SU-DHL-6 (cell line): ENCODE data around the gene CMTM3.

Experiments used
- CTCF ChIP-seq: fragments of 200-600 bp; sonication (generic); IDR thresholded peaks from one replicate; pipeline ENCODE4 v1.5.1; 2017; ENCODE audit warnings: antibody characterized with exemption, mild to moderate bottlenecking, low read length, moderate library complexity; ENCODE audit not compliant: insufficient read depth, poor library complexity, severe bottlenecking
- EZH2phosphoT487 ChIP-seq: fragments of 200-600 bp; sonication (generic), shearing (Covaris generic); conservative IDR thresholded peaks from 2 replicates; pipeline ENCODE4 v1.6.1; 2018; ENCODE audit warnings: mild to moderate bottlenecking, antibody characterized with exemption, low read length, moderate library complexity, mixed read lengths

- TF ChIP-seq CTCF (no peak), EZH2phosphoT487 (no peak)
Observed at GRCh38 chr16:66603537-66604375, 748 bp upstream of the CMTM3 start.
